K562 (cell line): Measurements from ENCODE around the gene AIF1. TPM values are rescaled to one million over a fixed set of nuclear protein-coding genes. Genes with fewer than 3 reads are reported as not detected.

Source experiments
- ATAC-seq: fragments of 200-7000 bp; cut with Tn5 transposase; 3 replicates; pipeline ENCODE4 v1.9.1; 2020; ENCODE audit warnings: moderate library complexity
- BruUV-seq: library from RNA; stranded (reverse); fragments of 400-500 nt; replicated peaks from 2 replicates; lab custom pipeline; 2021; lab: Mats Ljungman, UMichigan
- CTCF ChIA-PET: fragments of 300-600 bp; formaldehyde crosslinking; extraction: SDS; loops from one replicate; lab custom pipeline; 2021; ENCODE audit warnings: low intra/inter-chr PET ratio; lab: Yijun Ruan, JAX
- POLR2A ChIA-PET: fragments of 300-600, 350-650 bp; sonication (Branson Sonifier 250); formaldehyde crosslinking; extraction: SDS; loops from one replicate; lab custom pipeline; 2021; ENCODE audit warnings: antibody characterized with exemption, inconsistent platforms; lab: Yijun Ruan, JAX
- DNase-seq, 4 experiments: peaks; one replicate each; pipeline versions ENCODE4 v3.0.0 to v3.0.0-alpha.2; 2011 to 2018; ENCODE audit warnings: low spot score in 3 of 4, mixed read lengths in 3 of 4; ENCODE audit errors: extremely low read depth in 1 of 4
- FAIRE-seq: peaks from 2 replicates; lab custom pipeline; 2011; peaks lifted over from hg19 to GRCh38; lab: Jason Lieb, UNC
- H2AFZ ChIP-seq: 2 replicates; pipeline ENCODE4 v1.6.0; 2011; ENCODE audit warnings: low read depth, low read length, control low read depth, inconsistent platforms
- H3K27ac ChIP-seq: fragments of 200-600 bp; 3 replicates; pipeline ENCODE4 v1.8.0; 2011; ENCODE audit warnings: low read depth, mild to moderate bottlenecking, control low read depth, inconsistent platforms, low read length, moderate library complexity, mixed read lengths; ENCODE audit errors: extremely low read depth
- H3K27me3 ChIP-seq, 2 experiments: fragments of 300-600 bp in 1 of 2; 2 replicates in 1 of 2; 3 replicates in 1 of 2; pipeline versions ENCODE4 v1.6.0 to v1.8.0; 2011; ENCODE audit warnings: inconsistent platforms in 2 of 2, low read length in 2 of 2, mild to moderate bottlenecking in 1 of 2, mixed read lengths in 1 of 2, moderate library complexity in 1 of 2; ENCODE audit not compliant: control insufficient read depth in 2 of 2, insufficient read depth in 2 of 2
- H3K36me3 ChIP-seq: fragments of 300-600 bp; 3 replicates; pipeline ENCODE4 v1.8.0; 2011; ENCODE audit warnings: mild to moderate bottlenecking, low read length, inconsistent platforms; ENCODE audit not compliant: control insufficient read depth, insufficient read depth
- H3K4me1 ChIP-seq, 2 experiments: fragments of 200-600 bp in 1 of 2; replicated peaks in 1 of 2; 2 replicates in 1 of 2; 3 replicates in 1 of 2; pipeline versions ENCODE4 v1.5.1 to v1.8.0; 2011; ENCODE audit warnings: inconsistent platforms in 2 of 2, low read length in 2 of 2, mild to moderate bottlenecking in 1 of 2, mixed read lengths in 1 of 2, moderate library complexity in 1 of 2; ENCODE audit not compliant: control insufficient read depth in 2 of 2, insufficient read depth in 2 of 2
- H3K4me2 ChIP-seq: 2 replicates; pipeline ENCODE4 v1.6.1; 2011; ENCODE audit warnings: low read length, control low read depth, inconsistent platforms, mixed read lengths; ENCODE audit not compliant: insufficient read depth
- H3K4me3 ChIP-seq: fragments of 200-600 bp; sonication (generic), shearing (Covaris generic); 2 replicates; pipeline ENCODE4 v1.5.1; 2016; ENCODE audit warnings: control low read depth, inconsistent platforms
- H3K79me2 ChIP-seq: fragments of 200-600 bp; 3 replicates; pipeline ENCODE4 v1.8.0; 2011; ENCODE audit warnings: low read length, inconsistent platforms; ENCODE audit not compliant: control insufficient read depth, insufficient read depth
- H3K9ac ChIP-seq, 2 experiments: 2 replicates each; pipeline versions ENCODE4 v1.6.0 to v1.6.1; 2011; ENCODE audit warnings: low read depth in 2 of 2, low read length in 2 of 2, control low read depth in 1 of 2, inconsistent platforms in 1 of 2, mild to moderate bottlenecking in 1 of 2, mixed read lengths in 1 of 2; ENCODE audit not compliant: insufficient read depth in 1 of 2
- H3K9me1 ChIP-seq: one replicate; pipeline ENCODE4 v1.6.0; 2011; ENCODE audit warnings: inconsistent platforms, mild to moderate bottlenecking, low read length, moderate library complexity; ENCODE audit not compliant: control insufficient read depth, insufficient read depth
- H3K9me3 ChIP-seq: replicated peaks from 2 replicates; pipeline ENCODE4 v1.5.1; 2011; ENCODE audit warnings: low read depth, low read length, inconsistent platforms; ENCODE audit not compliant: control insufficient read depth, insufficient read depth
- H4K20me1 ChIP-seq: replicated peaks from 2 replicates; pipeline ENCODE4 v1.6.1; 2011; ENCODE audit warnings: low read length, inconsistent platforms, mixed read lengths; ENCODE audit not compliant: control insufficient read depth, insufficient read depth
- ARHGAP35 ChIP-seq: fragments of 450-650 bp; IDR thresholded peaks from 2 replicates; pipeline ENCODE4 v1.6.1; 2018; ENCODE audit not compliant: partially characterized antibody
- BDP1 ChIP-seq: IDR thresholded peaks from 3 replicates; pipeline ENCODE4 v1.6.1; 2011; ENCODE audit not compliant: insufficient read length, insufficient read depth
- EHMT2 ChIP-seq: fragments of 450-650 bp; IDR thresholded peaks from 2 replicates; pipeline ENCODE4 v1.6.1; 2018; ENCODE audit warnings: antibody characterized with exemption
- GTF2A2 ChIP-seq: IDR thresholded peaks from 2 replicates; pipeline ENCODE4 v1.6.1; 2016; ENCODE audit warnings: mild to moderate bottlenecking, missing genetic modification characterization, missing compliant biosample characterization
- GTF3C2 ChIP-seq: IDR thresholded peaks from 3 replicates; pipeline ENCODE4 v1.6.1; 2011; ENCODE audit warnings: borderline replicate concordance, mild to moderate bottlenecking, moderate library complexity; ENCODE audit not compliant: insufficient read length; ENCODE audit errors: extremely low read depth
- NCOA2 ChIP-seq, 2 experiments: fragments of 450-650 bp; IDR thresholded peaks; 2 replicates each; pipeline ENCODE4 v1.6.1; 2018; ENCODE audit warnings: mild to moderate bottlenecking in 2 of 2, moderate library complexity in 1 of 2; ENCODE audit not compliant: partially characterized antibody in 2 of 2
- RBM14 ChIP-seq: fragments of 200-400 bp; formaldehyde crosslinking; IDR thresholded peaks from 2 replicates; pipeline ENCODE4 v1.6.1; 2018; ENCODE audit warnings: low read depth, mild to moderate bottlenecking, low read length, moderate library complexity, borderline replicate concordance; ENCODE audit not compliant: insufficient read depth
- RNF2 ChIP-seq: sonication (generic); IDR thresholded peaks from 2 replicates; pipeline ENCODE4 v1.6.1; 2016
- SIRT6 ChIP-seq: IDR thresholded peaks from one replicate; pipeline ENCODE4 v1.6.1; 2012; ENCODE audit warnings: low read depth, mild to moderate bottlenecking, control low read depth, inconsistent platforms, low read length, moderate library complexity
- SOX6 ChIP-seq: fragments of 450-650 bp; IDR thresholded peaks from 2 replicates; pipeline ENCODE4 v1.6.1; 2014; ENCODE audit warnings: mild to moderate bottlenecking
- ZNF740 ChIP-seq, 3 experiments: fragments of 200-800 bp in 1 of 3; sonication (Bioruptor generic) in 1 of 3; sonication (generic) in 1 of 3; formaldehyde crosslinking in 1 of 3; IDR thresholded peaks; 2 replicates each; pipeline versions ENCODE4 v1.6.1 to v1.8.0; 2016 to 2022; ENCODE audit warnings: mild to moderate bottlenecking in 2 of 3, missing compliant biosample characterization in 2 of 3, missing genetic modification characterization in 2 of 3, missing genetic modification reagents in 1 of 3
- WGBS: fragments of 100-300 bp; shearing (Covaris generic); methylation state at CpG from one replicate; pipeline ENCODE4 v1.1.6; 2016; ENCODE audit warnings: low coverage, mixed read lengths; ENCODE audit not compliant: insufficient coverage; ENCODE audit errors: missing lambda C conversion rate; 5-methylcytosine and 5-hydroxymethylcytosine counted together
- in situ Hi-C: fragments of 300-500 bp; cut with MboI; formaldehyde crosslinking; loops from 4 replicates; pipeline ENCODE4 v1.15.0; 2018; ENCODE audit warnings: inconsistent platforms, mixed read lengths
- intact Hi-C: fragments of 100-400 bp; cut with micrococcal nuclease; formaldehyde crosslinking; loops from 2 replicates; pipeline ENCODE4 v1.14.2; 2022
- polyA plus RNA-seq, 8 experiments: library from polyadenylated mRNA; depleted of rRNA in 4 of 8; stranded (reverse) in 5 of 8; unstranded in 3 of 8; fragments of >200 nt; fragmentation: Nextera tagmentation in 2 of 8; fragmentation: Illumina TruSeq in 1 of 8; extraction: Ambion mirVana in 2 of 8; extraction: Trizol in 1 of 8; gene quantifications; 2 replicates each; pipeline versions ENCODE4 v1.2.1 to v1.2.3, GENCODE V29; 2011 to 2014; ENCODE audit warnings: inconsistent platforms in 1 of 8, missing spikeins in 1 of 8
- total RNA-seq, 7 experiments: library from RNA; depleted of rRNA in 6 of 7; stranded (reverse); fragments of >200 nt in 6 of 7; fragmentation: Illumina TruSeq in 2 of 7; extraction: Trizol in 2 of 7; gene quantifications; 2 replicates each; pipeline versions ENCODE4 v1.2.1 to v1.2.3, GENCODE V29; 2011 to 2021; ENCODE audit warnings: low replicate concordance in 1 of 7

Gene AIF1
- total and polyA plus RNA-seq, 9 of the 15 experiments (the other 6 are each of a cell fraction or from before 2014, with no cell fraction given): 9.4 to 33.4 (median 19.4) TPM

- H2AFZ ChIP-seq: peak within 1 kb of the TSS; percentile 62
- peak within 1 kb of the TSS; percentile 96 to 97 for H3K9ac ChIP-seq
- WGBS: 1% methylated on average over 39 of the region's 39 CpGs
- in situ Hi-C loops (loop anchor here (5.0 kb wide), 2 partner anchors 118 to 197 kb away; partner anchors contain the start of genes ATP6V1G2, NEU1 and NFKBIL1), intact Hi-C loops (loop anchor here (1.0 to 10.0 kb wide), 7 partner anchors 13 to 510 kb away; partner anchors contain the start of genes ABHD16A, AGPAT1, ATP6V1G2 and BAG6)
- DNase-seq (peak in 3 of 4 experiments; percentile 71 to 100 (median 90)), ATAC-seq (peak; percentile 65), FAIRE-seq (peak; percentile 99)
- POLR2A ChIA-PET: interaction anchor here (0.6 to 9.8 kb wide), 54 partner anchors 7 to 1692 kb away, joined by 3 to 267 read pairs (median 6); partner anchors contain the start of genes ABHD16A, APOM, BAG6 and CLIC1
- CTCF ChIA-PET: no interaction called here
- peak within 1 kb of the TSS; percentile 66 for H3K4me3 ChIP-seq
- H3K9me3 ChIP-seq: no peaks in the 10 kb centered on the region
- 0 out of 2 replicates have a peak, but pooled peaks cover 3% of the 10 kb centered on the region for H4K20me1 ChIP-seq
- BruUV-seq: no TSS peak
- no peaks in the 10 kb centered on the region for H3K9me1 ChIP-seq
- H3K27me3 ChIP-seq: no peaks in the 10 kb centered on the region
- H3K79me2 ChIP-seq: peaks cover 84% of the 10 kb centered on the region
- H3K36me3 ChIP-seq: peaks cover 61% of the 10 kb centered on the region
- peak within 1 kb of the TSS; percentile 97 for H3K27ac ChIP-seq
- H3K4me1 ChIP-seq: peaks cover 36 to 46% of the 10 kb centered on the region in 2 experiments; a peak in 4 of 5 replicates
- peak within 1 kb of the TSS; percentile 93 for H3K4me2 ChIP-seq
- TF ChIP-seq ARHGAP35 (no peak), BDP1 (no peak), GTF3C2 (no peak), GTF2A2 (tag) (peak; percentile 90), EHMT2 (peak; percentile 9; the same call in 1 of the 2 replicates), RNF2 (no peak), NCOA2 (IDR thresholded peaks at IDR 0.05; ENCODE audit: partially characterized antibody in 2 of 2) (no peak), SOX6 (peak; percentile 82), ZNF740 (CRISPR knock-in tag; IDR thresholded peaks at IDR 0.05) (0 out of 2 replicates have a peak, but pooled peaks have one; percentile 53), ZNF740 (tag; IDR thresholded peaks at IDR 0.05) (no peak), SIRT6 (no peak), RBM14 (no peak)
These were observed 49.9 kb downstream of the AIF1 start, which contains the start of gene GPANK1 for GRCh38 chr6:31664790-31665500. TSS of gene GPANK1 (minus strand) at chr6:31664997. CDS start at chr6:31664478, 519 bp downstream.
